CD4-positive, alpha-beta T cell (primary cell): Measurements from ENCODE around the gene SLC12A9. TPM values are rescaled to one million over a fixed set of nuclear protein-coding genes. Genes with fewer than 3 reads are reported as not detected.

Source experiments
- ATAC-seq: fragments of 200-7000 bp; cut with Tn5 transposase; one replicate; pipeline ENCODE4 v1.10.0; 2022; ENCODE audit warnings: mild to moderate bottlenecking; ENCODE audit not compliant: poor library complexity
- CTCF ChIA-PET: fragments of 350-600 bp; sonication (Branson Sonifier 250); formaldehyde crosslinking; loops from one replicate; lab custom pipeline; 2021; ENCODE audit warnings: antibody characterized with exemption, inconsistent platforms; lab: Charles Lee
- POLR2A ChIA-PET: fragments of 350-600 bp; sonication (Branson Sonifier 250); formaldehyde crosslinking; loops from one replicate; lab custom pipeline; 2021; ENCODE audit warnings: antibody characterized with exemption, inconsistent platforms; lab: Charles Lee
- DNase-seq, 14 experiments: peaks; one replicate each; pipeline ENCODE4 v3.0.0-alpha.2; 2013 to 2020; ENCODE audit warnings: mixed read lengths in 2 of 14
- H3K27ac ChIP-seq, 2 donors: one replicate each; pipeline versions ENCODE4 v1.5.1 to v1.7.0; 2013; ENCODE audit warnings: low read length in 2 of 2, low read depth in 1 of 2, mild to moderate bottlenecking in 1 of 2
- H3K27me3 ChIP-seq, 2 experiments: 1 replicate in 1 of 2; 2 replicates in 1 of 2; pipeline versions ENCODE4 v1.6.1 to v1.7.0; 2013; ENCODE audit warnings: low read length in 2 of 2, control low read depth in 1 of 2, mild to moderate bottlenecking in 1 of 2, moderate library complexity in 1 of 2; ENCODE audit not compliant: insufficient read depth in 2 of 2, control insufficient read depth in 1 of 2
- H3K36me3 ChIP-seq: one replicate; pipeline ENCODE4 v1.6.1; 2013; ENCODE audit warnings: low read length, control low read depth; ENCODE audit not compliant: insufficient read depth
- H3K4me1 ChIP-seq: one replicate; pipeline ENCODE4 v1.6.1; 2013; ENCODE audit warnings: low read length, control low read depth; ENCODE audit not compliant: insufficient read depth
- H3K4me3 ChIP-seq: one replicate; pipeline ENCODE4 v1.5.1; 2013; ENCODE audit warnings: mild to moderate bottlenecking, low read length, moderate library complexity
- H3K9me3 ChIP-seq, 2 experiments: 1 replicate in 1 of 2; 2 replicates in 1 of 2; pipeline versions ENCODE4 v1.6.1 to v1.7.0; 2013; ENCODE audit warnings: low read length in 2 of 2, mild to moderate bottlenecking in 2 of 2, control low read depth in 1 of 2, moderate library complexity in 1 of 2; ENCODE audit not compliant: control insufficient read depth in 1 of 2, insufficient read depth in 1 of 2
- H3K27ac Mint-ChIP-seq: one replicate; pipeline ENCODE4 v1.8.0; 2020; ENCODE audit warnings: mixed read lengths
- H3K27me3 Mint-ChIP-seq: one replicate; pipeline ENCODE4 v1.8.0; 2021; ENCODE audit warnings: mixed read lengths
- H3K36me3 Mint-ChIP-seq: one replicate; pipeline ENCODE4 v1.8.0; 2021; ENCODE audit warnings: low read depth, mixed read lengths
- H3K4me1 Mint-ChIP-seq: one replicate; pipeline ENCODE4 v1.8.0; 2021; ENCODE audit warnings: low read depth, mixed read lengths
- H3K4me3 Mint-ChIP-seq: one replicate; pipeline ENCODE4 v1.8.0; 2020; ENCODE audit warnings: mild to moderate bottlenecking, mixed read lengths
- H3K9me3 Mint-ChIP-seq: one replicate; pipeline ENCODE4 v1.8.0; 2020; ENCODE audit warnings: mixed read lengths
- intact Hi-C, 2 experiments: fragments of 100-400 bp; cut with DNase I in 1 of 2; cut with micrococcal nuclease in 1 of 2; formaldehyde crosslinking; loops; one replicate each; pipeline versions ENCODE4 v1.15.1 to v1.9.0; 2023 to 2025; cut with DNase I, micrococcal nuclease
- microRNA-seq: library from miRNA; unstranded; fragments of <30 nt; microRNA quantifications from one replicate; pipeline ENCODE4 v1.2.0, GENCODE V29; 2021; ENCODE audit warnings: borderline microRNAs expressed, borderline replicate concordance
- total RNA-seq, 174 experiments: library from RNA in 2 of 174; stranded (reverse) in 2 of 174; gene quantifications; one replicate each; pipeline ENCODE4 v1.2.3 and lab custom pipeline; 2021 to 2026
- TF ChIP-seq, protein P1 (sequence below): fragments of 200-600 bp; IDR thresholded peaks from one replicate; pipeline ENCODE4 v1.8.0; 2022; ENCODE audit warnings: antibody characterized with exemption, mild to moderate bottlenecking

The SLC12A9 gene
- total RNA-seq, 2 experiments from 2014 or later, result 26.3 to 28.2 TPM

GRCh38 chr7:100911484-100911883 is 59.0 kb downstream of the SLC12A9 start:
- intact Hi-C loops, result no loop called here
- Mint-ChIP-seq H3K27me3 (peaks cover 21% of the 10 kb centered on the region), H3K27ac (no peak overlapping the region), H3K4me3 (no peak overlapping the region), H3K9me3 (no peaks in the 10 kb centered on the region), H3K36me3 (no peaks in the 10 kb centered on the region), H3K4me1 (no peaks in the 10 kb centered on the region)
- Histone ChIP-seq H3K9me3 (no peaks in the 10 kb centered on the region), H3K27me3 (peaks cover 2 to 4% of the 10 kb centered on the region in 2 experiments), H3K27ac (no peak overlapping the region), H3K4me1 (no peaks in the 10 kb centered on the region), H3K4me3 (no peak overlapping the region), H3K36me3 (no peaks in the 10 kb centered on the region)
- TF ChIP-seq, protein P1, sequence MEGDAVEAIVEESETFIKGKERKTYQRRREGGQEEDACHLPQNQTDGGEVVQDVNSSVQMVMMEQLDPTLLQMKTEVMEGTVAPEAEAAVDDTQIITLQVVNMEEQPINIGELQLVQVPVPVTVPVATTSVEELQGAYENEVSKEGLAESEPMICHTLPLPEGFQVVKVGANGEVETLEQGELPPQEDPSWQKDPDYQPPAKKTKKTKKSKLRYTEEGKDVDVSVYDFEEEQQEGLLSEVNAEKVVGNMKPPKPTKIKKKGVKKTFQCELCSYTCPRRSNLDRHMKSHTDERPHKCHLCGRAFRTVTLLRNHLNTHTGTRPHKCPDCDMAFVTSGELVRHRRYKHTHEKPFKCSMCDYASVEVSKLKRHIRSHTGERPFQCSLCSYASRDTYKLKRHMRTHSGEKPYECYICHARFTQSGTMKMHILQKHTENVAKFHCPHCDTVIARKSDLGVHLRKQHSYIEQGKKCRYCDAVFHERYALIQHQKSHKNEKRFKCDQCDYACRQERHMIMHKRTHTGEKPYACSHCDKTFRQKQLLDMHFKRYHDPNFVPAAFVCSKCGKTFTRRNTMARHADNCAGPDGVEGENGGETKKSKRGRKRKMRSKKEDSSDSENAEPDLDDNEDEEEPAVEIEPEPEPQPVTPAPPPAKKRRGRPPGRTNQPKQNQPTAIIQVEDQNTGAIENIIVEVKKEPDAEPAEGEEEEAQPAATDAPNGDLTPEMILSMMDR, result no peak
- no peak for ATAC-seq
- DNase-seq, result no peak
- CTCF ChIA-PET, result no interaction called here
- POLR2A ChIA-PET, result no interaction called here

DNA sequence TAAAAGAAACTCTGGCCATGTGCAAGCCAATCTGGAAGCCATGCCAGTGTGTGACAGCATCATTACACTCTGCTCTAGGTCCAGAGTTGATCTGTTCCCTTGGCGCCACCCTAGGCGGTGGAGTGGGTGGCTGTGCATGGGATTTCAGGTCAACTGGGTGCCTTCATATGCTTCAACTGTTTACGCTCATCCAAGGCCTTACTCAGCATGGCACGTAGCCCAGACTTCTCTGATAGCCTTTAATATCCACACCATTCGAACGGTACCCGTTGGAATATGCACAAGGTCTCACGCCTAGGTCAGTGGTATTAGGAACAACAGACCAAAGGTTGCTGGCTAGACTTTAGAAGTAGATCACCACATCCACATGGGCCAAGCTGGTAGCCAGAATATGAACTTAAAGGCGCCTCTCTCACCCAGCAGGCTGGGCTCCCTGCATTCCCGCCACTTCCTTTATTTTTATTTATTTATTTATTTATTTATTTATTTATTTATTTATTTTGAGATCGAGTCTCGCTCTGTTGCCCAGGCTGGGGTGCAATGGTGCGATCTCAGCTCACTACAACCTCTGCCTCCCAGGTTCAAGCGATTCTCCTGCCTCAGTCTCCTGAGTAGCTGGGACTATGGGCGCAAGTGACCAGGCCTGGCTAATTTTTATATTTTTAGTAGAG is 61.8 kb downstream of the SLC12A9 start:
- H3K27ac Mint-ChIP-seq, result no peak overlapping the region
- ChIA-PET POLR2A (no interaction called here), CTCF (no interaction called here)

DNA sequence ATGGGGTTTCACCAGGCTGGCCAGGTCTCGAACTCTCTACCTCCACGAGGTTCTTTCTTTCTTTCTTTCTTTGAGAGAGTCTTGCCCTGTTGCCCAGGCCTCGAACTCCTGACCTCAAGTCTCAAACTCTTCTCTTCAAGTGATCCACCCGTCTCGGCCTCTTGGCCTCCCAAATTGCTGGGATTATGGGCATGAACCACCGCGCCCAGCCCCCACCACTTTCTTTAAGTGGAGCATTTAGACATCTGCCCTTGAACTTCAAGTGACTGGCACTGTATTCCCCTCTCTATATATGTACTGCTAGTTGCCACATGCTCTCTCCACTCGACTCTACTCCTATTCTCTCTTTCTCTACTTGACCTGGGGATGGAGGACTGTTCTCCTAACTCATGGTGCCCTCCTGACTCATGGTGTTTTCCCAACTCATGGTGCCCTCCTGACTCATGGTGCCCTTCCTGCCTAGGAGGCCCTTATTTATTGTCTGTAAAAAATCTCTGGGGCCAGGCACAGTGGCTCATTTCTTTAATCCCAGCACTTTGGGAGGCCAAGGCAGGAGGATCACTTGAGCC is 62.5 kb downstream of the SLC12A9 start:
- DNase-seq (peak in 2 of 14 experiments; percentile 48 to 60), ATAC-seq (no peak)
- Mint-ChIP-seq H3K4me1 (no peaks in the 10 kb centered on the region), H3K27me3 (peaks cover 27% of the 10 kb centered on the region), H3K36me3 (no peaks in the 10 kb centered on the region), H3K4me3 (no peak overlapping the region), H3K27ac (no peak overlapping the region), H3K9me3 (no peaks in the 10 kb centered on the region)
- no peaks in the 10 kb centered on the region for H3K4me1 ChIP-seq
- ChIA-PET CTCF (no interaction called here), POLR2A (no interaction called here)
- no peaks in the 10 kb centered on the region for H3K9me3 ChIP-seq
- no peak overlapping the region for H3K4me3 ChIP-seq
- TF ChIP-seq, protein P1, result no peak
- intact Hi-C loops, result no loop called here
- H3K36me3 ChIP-seq, result no peaks in the 10 kb centered on the region
- no peak overlapping the region for H3K27ac ChIP-seq
- peaks cover 2 to 7% of the 10 kb centered on the region in 2 experiments for H3K27me3 ChIP-seq

More for the DNA sequence above, 61.8 kb downstream of the SLC12A9 start:
- Histone ChIP-seq H3K4me3 (no peak overlapping the region), H3K27me3 (peaks cover 2 to 7% of the 10 kb centered on the region in 2 experiments), H3K27ac (no peak overlapping the region), H3K4me1 (no peaks in the 10 kb centered on the region), H3K9me3 (no peaks in the 10 kb centered on the region), H3K36me3 (no peaks in the 10 kb centered on the region)
- TF ChIP-seq, protein P1, result no peak
- no peak for DNase-seq
- no peak for ATAC-seq
- no peaks in the 10 kb centered on the region for H3K9me3 Mint-ChIP-seq
- no peaks in the 10 kb centered on the region for H3K4me1 Mint-ChIP-seq
- intact Hi-C loops, result no loop called here
- H3K36me3 Mint-ChIP-seq, result no peaks in the 10 kb centered on the region
- no peak overlapping the region for H3K4me3 Mint-ChIP-seq
- H3K27me3 Mint-ChIP-seq, result peaks cover 27% of the 10 kb centered on the region

Small RNA genes within 50 kb of the gene (microRNA-seq; reads per million reads assigned to microRNA genes)
- not detected for gene MIR6875

Other genes starting within 250 kb of the SLC12A9 start
- gene MOSPD3, start 240.2 kb upstream of the SLC12A9 start, total RNA-seq, result 10 to 100 TPM in 1 of 2 experiments, 1 to 10 TPM in 1; 8.5 to 10.9 TPM
- gene TFR2, start 211.2 kb upstream of the SLC12A9 start, total RNA-seq, result 1 to 10 TPM; 1.7 to 2.3 TPM
- not detected for gene ACTL6B, start 196.3 kb upstream of the SLC12A9 start, total RNA-seq
- 10 to 100 TPM; 87.8 to 91.9 TPM for gene GNB2, start 179.0 kb upstream of the SLC12A9 start, total RNA-seq
- 10 to 100 TPM; 75.5 to 78.8 TPM for gene GIGYF1, start 158.5 kb upstream of the SLC12A9 start, total RNA-seq
- gene POP7, start 146.6 kb upstream of the SLC12A9 start, total RNA-seq, result 1 to 10 TPM; 7.4 to 7.5 TPM
- gene EPO, start 132.2 kb upstream of the SLC12A9 start, total RNA-seq, result not detected
- not detected for gene ZAN, start 119.1 kb upstream of the SLC12A9 start, total RNA-seq
- gene EPHB4, start 25.2 kb upstream of the SLC12A9 start, total RNA-seq, result 1 to 10 TPM; 8.4 to 8.9 TPM
- 1 to 10 TPM; 4.3 to 6.1 TPM for gene TRIP6, start 14.7 kb downstream of the SLC12A9 start, total RNA-seq
- gene SRRT, start 22.4 kb downstream of the SLC12A9 start, total RNA-seq, result 100 to 1,000 TPM; 355 to 382 TPM
- gene UFSP1, start 37.0 kb downstream of the SLC12A9 start, total RNA-seq, result 1 to 10 TPM; 1.1 to 1.5 TPM
- gene ACHE, start 43.2 kb downstream of the SLC12A9 start, total RNA-seq, result under 1 TPM; 0.14 to 0.22 TPM
- not detected for gene MUC3A, start 96.8 kb downstream of the SLC12A9 start, total RNA-seq
- under 1 TPM; 0.39 to 0.60 TPM for gene MUC12, start 116.9 kb downstream of the SLC12A9 start, total RNA-seq
- not detected for gene MUC17, start 167.4 kb downstream of the SLC12A9 start, total RNA-seq
- 10 to 100 TPM; 29.9 to 31.8 TPM for gene TRIM56, start 232.8 kb downstream of the SLC12A9 start, total RNA-seq